NCI-H345 (cell line): Measurements from ENCODE around the gene TNFRSF21.
"Not testable (repeated sequence)": the region's sequence is repeated elsewhere in the genome, so short reads cannot be mapped to it uniquely, and the experiment has no call there.

Experiments
- DNase-seq: peaks from one replicate; lab custom pipeline; 2025; lab: John Stamatoyannopoulos, UW

Gene TNFRSF21

GRCh38 chr6:47252633-47253032 lies 57.1 kb downstream of the TNFRSF21 start:
- DNase-seq, result no peak

DNA sequence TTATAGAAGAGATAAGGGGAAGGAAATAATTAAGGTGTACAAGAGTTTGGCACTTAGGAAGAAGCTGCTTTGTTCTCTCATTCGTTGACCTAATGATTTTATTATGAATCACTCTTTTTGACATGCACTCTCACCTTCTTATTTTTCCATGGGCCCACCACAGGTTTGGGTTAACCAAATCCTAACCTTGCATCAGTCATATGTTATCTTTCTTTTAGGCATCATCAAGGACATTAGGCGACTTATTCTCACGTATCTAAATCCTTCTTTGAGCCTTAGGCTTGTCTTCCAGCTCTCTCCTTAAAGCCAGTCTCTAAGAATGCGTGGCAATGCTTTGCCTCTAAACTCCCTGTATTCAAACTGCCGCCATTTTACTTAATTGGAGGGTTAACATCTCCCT lies 58.3 kb downstream of the TNFRSF21 start:
- no peak for DNase-seq

- no peak for DNase-seq
Observed at GRCh38 chr6:47250302-47250701, 59.4 kb downstream of the TNFRSF21 start.

DNA sequence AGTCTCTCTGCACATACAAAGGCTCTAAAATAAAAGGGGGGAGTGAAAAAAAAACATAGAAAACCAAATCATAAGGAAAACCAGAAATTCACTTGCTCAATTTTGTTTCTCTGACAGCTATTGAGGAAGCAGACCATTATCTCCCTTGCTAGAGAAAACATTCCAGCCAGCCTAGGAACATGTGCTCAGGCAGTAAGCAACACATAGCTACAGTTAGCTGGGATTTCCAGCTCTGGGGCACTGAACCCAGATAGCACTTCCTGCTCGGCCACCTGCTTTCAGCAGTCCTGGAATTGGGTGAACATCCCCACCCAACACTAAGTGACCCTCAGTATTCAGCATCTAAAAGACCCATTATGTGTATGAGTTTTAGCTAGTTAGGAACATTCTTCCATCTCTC lies 61.3 kb downstream of the TNFRSF21 start:
- DNase-seq, result no peak

DNA sequence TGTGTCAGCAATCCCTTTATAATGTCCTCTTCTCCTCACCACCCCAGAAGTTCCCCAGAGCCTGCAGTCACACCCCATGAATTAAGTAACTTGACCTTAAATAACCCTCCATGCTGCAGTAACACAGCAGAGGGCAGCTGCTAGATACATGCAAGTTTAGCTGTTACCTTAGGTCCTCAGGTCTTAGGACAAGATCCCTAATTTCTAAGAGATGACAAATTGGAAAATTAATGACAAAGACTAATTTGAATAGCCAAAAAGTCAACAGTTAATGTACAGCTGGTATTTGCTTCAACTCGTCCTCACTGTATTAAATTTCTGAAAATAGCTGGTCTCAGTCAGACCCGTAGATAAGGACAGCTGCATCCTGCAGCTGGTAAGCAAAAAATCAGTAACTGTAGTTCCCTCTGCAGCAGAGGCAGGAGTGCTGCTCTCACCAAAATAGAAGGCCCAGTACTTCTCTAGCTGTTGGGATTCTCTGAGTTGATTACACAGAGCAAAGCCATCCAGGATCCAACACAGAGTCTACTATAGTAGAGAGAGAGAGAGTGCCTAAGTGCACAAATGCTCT lies 62.4 kb downstream of the TNFRSF21 start:
- peak; percentile 26 for DNase-seq

DNA sequence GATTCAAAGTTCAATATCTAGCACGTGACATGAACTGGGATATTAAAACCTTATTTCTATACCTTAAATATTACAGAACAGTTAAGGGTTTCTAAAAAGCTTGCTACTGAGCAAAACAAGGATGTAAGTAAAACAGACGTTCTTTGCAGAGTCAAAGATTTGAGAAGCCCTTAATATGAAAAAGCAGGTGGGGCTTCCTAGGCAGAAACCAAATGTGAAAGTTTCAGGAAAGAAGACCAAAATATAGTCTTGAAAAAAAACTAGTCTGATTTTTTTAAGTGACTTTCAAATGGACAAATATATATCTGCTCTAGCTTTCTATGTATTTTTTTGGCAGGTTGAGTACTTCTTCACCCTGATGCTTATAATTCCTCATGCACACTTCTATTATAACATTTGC lies 63.2 kb downstream of the TNFRSF21 start:
- DNase-seq, result no peak

- no peak for DNase-seq
Observed at GRCh38 chr6:47245745-47246371, 63.8 kb downstream of the TNFRSF21 start.

DNA sequence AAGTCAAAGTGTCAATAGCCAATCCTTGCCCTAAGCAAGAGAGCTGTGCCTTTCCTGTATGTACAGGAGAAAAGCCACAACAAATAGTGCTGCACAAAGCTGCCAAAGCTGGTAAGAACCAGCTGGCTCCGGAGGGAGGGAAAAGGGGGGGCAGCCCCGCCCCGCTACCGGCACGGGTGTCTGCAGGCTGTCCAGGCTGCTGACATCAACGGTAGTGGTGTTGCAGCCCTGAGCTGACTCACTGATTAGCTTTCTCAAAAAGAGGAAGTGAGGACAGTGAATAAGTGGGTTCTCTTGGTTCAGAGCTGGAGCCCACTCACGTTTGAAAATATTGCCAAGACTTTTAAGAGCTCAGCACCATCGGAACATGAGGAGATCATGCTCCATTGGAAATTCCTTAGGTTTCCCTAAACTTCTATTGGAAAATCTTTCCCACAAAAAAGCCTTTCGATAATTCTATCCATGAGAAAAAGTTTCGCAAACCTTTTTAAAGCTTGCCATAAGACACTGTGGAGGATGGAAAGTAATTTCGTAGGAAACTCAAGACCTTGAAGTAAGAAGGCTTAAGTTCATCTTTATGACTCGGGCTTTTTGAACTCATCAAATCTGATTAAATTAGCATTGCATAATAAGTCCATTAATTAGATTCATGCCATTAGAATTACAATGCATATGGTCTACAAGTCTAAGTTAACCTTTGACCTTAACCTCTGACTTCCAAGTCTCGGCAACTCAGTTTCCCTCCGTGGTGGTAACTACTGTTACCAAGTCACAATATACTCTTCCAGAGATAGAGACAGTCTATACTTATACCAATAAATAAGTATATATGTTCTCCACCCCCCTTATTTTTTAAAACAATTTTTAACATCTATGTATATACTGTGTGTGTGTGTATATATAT lies 67.0 kb downstream of the TNFRSF21 start:
- peak; percentile 35 for DNase-seq

- no peak for DNase-seq
Observed at GRCh38 chr6:47241742-47242482, 67.8 kb downstream of the TNFRSF21 start.

- DNase-seq, result no peak
Observed at GRCh38 chr6:47240277-47240890, 69.3 kb downstream of the TNFRSF21 start.

DNA sequence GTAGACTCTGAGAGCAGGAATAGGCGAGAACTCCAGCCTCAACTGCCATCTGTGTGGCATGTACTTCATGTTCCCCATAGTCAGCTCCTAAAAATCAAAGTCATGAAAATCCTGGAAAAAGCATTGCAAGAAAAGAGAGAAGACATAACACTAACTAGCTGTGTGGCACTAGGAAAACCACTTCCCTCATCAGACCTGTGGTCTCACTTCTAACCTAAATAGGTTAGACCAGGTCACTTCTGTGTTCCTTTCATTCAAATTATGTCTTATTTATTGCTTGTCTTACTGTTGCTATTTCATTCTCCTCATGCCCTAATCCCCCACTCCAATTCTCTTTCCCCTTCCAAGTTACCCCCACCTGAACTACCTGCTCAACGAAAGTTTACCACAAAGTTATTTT lies 70.2 kb downstream of the TNFRSF21 start:
- no peak for DNase-seq

DNA sequence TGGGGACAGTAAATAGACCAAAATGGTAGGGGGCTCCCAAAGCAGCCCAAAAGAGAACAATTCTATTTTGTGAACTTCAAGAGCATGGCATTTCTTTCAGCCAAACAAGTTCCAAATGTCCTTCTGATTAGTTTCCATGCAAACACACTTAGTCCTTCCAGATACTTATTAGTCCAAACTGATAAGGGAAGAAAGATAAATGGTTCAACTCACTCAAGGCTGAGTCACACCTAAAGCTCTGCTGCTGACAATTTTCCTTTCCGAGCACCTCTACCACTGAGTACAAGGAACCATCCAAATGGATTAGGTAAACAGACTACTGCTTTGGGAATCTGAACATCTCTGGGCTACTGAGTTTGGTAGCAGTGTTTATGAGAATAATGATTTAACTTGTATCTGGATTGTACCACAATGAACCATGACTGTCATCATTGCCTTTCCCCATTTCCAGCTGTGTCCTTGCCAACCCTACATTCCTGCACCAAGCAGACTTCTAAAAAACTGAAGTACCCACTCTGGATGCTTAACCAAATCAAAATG lies 71.2 kb downstream of the TNFRSF21 start:
- no peak for DNase-seq

GRCh38 chr6:47237196-47237595 lies 72.5 kb downstream of the TNFRSF21 start:
- DNase-seq, result no peak

GRCh38 chr6:47235964-47236760 lies 73.5 kb downstream of the TNFRSF21 start:
- peak; percentile 59 for DNase-seq

- no peak for DNase-seq
Observed at GRCh38 chr6:47235421-47235820, 74.3 kb downstream of the TNFRSF21 start.

GRCh38 chr6:47234266-47234933 lies 75.3 kb downstream of the TNFRSF21 start:
- no peak for DNase-seq

- DNase-seq, result no peak
Observed at GRCh38 chr6:47231151-47231550, 78.6 kb downstream of the TNFRSF21 start.

DNA sequence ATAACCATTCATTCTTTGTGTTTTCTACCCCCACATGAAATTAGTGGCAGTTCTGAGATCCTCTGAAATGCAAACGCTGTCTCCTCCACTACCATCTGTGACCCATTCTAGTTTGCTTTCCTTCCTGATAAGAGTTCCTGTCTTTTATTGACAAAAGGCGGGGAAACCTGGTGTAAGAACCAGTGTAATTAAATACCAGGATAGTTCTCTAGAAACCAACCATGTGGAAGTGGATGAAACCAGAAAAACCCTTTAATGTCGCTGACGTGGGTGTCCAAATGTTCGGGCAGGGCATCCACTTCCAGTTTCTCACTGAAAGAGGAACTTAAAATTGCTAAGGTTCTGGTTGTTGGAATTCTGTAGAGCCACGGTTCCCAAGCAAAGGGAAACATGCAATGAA lies 79.1 kb downstream of the TNFRSF21 start:
- DNase-seq, result no peak

- no peak for DNase-seq
Observed at GRCh38 chr6:47229255-47229654, 80.5 kb downstream of the TNFRSF21 start.

DNA sequence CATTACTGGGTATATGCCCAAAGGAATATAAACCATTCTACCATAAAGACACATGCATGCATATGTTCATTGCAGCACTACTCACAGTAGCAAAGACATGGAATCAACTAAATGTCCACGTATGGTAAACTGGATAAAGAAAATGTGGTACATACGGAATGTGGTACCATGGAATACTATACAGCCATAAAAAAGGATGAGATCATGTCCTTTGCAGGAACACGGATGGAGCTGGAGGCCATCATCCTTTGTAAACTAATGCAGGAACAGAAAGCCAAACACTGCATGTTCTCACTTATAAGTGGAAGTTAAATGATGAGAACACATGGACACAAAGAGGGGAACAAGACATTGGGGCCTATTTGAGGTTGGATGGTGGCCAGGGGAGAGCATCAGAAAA lies 81.6 kb downstream of the TNFRSF21 start:
- DNase-seq, result not testable (repeated sequence)
